CMK (cell line): Measurements from ENCODE around the gene GOLT1A.
A peak's percentile ranks its signal among the peaks of the same experiment; 100 is the strongest.

Source experiments
- DNase-seq: peaks from one replicate; pipeline ENCODE4 v3.0.0-alpha.2; 2010; ENCODE audit warnings: low read depth

The GOLT1A gene

DNA sequence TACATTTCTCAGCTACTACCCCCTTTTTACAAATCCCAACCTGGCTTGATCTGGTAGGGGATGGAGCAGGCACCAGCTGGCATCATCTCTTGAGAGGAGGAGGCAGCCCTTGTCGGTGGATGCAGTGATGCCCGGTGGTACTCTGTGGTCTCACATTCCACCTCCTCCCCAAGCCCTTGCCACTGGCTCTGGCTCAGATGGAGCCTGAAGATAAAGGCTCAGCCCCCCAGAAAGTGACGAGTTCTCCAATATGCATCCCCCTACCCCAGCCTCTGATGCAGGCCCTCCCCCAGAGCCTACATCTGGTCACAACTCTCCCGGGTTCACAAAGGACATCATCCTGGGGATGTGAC, 3.8 kb upstream of the GOLT1A start:
- DNase-seq, result no peak

DNA sequence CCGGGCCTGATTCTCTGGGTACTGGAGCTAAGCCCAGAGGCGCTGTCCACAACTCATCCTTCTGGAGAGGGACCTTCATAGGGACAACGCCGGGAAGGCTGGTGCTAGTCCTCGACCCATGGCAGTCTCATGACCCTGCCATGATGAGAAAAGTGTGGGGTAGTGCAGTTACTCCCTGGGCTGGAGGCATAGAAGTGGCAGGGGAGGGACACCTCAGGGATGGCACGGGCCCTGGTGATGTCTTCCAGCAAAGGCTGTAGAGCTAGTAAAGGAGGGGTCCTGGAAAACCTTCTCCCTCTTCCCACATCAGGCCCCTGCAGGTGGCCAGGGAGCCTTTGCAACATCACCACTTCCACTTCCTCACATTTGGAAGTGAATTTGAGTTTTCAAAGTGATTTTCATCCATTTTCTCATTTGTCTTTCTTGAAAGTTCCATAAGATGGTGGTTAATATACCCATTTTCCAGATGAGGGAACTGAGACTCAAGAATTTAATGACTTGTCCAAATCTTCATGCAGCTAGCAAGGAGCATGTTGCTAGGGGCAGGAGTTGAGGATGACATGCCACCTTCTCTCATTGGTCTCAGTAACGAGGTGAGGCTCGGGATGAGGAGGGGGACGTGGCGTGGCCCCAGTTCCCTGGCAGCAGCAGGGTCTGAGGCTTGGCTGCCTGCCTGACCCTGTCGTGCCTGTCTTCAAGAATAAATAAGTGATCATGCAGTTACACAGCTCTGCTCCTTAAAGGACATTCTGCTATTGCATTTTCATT, 3.3 kb upstream of the GOLT1A start:
- no peak for DNase-seq

DNA sequence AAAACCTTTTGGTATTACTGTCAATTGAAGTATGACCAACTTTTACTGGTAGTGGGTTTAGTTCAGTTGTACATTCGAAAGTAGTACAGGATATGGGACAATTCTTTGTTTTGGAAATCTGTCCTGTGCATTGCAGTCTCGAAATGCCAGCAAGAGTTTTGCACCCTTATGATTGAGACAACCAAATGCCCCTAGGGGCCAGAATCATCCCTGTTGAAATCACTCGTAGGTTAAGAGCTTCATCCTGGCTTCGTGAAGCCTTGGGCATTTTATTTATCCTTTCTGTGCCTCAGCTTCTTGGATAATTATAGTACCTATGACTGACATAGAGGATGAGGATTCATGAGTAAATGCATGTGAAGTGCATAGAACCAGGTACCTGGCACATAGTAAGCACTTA, 2.4 kb upstream of the GOLT1A start:
- no peak for DNase-seq

DNA sequence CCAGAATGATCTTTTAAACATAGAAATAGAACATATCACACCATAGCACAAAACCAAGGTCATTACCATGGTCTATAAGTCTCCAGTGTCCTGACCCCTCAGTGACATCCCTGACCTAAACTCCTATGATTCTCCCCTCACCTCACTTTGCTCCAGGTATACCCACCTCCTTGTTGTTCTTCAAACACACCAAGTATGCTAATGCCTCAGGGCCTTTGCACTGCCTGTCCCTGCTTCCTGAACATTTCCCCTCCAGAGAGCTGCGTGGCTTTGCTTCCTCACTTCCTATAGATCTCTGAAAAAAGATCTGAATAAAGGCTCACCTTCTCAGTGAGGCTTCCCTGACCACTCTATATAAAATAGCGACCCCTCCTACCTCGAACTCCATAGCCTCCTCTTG, 1.1 kb downstream of the GOLT1A start:
- DNase-seq, result no peak

DNA sequence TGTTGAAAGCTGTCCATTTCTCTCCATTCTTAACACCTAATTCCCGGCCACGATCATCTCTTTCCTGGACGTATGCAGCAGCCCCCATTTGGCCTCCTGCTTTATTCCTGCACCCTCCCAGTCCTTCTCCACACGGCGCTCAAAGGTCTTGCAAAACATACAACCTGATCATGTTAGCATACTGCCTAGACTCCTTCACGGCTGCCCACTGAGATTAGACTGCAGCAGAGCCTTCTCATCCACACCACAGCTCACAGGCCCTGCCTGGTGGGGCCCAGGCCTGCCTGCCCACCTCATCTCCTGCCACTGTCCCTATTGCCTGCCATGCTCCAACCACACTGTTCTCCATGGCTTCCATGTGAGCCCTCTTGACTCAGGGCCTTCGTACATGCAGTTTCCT, 2.7 kb downstream of the GOLT1A start:
- no peak for DNase-seq

DNA sequence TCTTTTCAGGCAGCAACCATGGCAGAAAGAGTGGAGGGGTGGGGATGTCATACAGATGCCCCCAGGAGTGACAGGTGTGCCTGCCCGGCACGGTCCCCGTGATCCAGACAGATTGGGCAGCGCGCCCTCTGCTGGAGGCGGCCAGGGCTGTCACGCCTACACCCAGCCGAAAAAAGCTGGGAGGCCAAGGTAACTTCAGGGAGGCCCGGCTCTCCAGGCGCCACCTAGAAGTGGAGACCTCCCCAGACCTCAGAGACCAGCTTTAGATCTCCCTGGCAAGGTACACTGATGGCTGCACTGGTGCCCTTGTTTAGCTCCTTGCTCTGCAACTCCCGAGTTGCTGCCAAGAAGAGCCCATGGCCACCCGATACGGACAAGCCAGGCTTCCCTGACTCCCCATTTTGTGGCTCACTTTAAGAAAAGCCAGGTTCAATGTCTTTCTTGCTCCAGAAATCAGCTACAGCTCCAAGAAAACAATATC, 6.6 kb downstream of the GOLT1A start:
- no peak for DNase-seq

DNA sequence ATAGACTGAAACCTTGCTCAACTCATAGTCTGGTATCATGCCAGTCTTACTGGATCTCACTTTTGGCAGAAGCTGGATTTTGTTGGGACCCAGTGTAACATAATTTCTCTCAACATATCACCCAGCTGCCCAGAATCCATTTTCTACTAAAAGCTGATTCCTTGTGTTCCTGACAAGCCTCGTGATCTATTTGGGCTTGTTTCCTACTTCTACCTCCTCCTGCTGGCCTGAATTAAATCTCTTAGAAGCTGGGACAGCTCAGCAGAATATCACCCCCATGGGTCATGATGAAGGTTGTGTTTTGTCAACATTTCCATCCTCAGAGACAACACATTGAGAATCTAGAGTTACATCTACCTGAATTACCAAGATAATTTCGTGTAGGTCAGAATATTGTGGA, 7.7 kb downstream of the GOLT1A start:
- DNase-seq, result no peak

DNA sequence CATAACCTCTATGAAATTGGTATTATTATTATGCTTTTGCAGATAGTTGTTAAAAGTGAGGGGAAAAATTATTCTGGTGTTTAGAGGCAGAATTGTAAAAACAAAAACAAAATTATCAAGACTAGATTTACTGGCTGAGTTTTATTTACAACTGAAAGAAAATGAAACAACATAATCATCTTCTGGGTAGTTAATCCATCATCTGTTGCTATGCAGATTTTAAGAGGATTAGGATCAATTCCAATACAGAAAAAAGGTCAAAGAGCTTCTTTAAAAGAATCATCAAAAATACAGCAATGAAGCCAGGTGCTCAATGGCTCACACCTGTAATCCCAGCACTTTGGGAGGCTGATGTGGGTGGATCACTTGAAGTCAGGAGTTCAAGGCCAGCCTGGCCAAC, 8.3 kb downstream of the GOLT1A start:
- DNase-seq, result no peak

DNA sequence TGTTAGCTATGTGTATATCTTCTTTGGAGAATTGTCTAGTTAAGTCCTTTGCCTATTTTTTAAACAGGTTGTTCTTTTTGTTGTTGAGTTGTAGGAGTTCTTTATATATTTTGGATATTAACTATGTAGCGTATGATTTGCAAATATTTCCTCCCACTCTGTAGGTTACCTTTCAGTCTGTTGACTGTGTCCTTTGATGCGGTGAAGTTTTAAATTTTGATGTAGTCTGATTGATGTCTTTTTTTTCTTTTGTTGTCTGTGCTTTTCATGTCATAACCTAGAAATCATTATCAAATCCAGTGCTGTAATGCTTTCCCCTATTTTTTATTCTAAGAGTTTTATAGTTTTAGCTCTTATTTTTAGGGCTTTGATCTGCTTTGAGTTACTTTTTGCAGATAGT, 8.8 kb downstream of the GOLT1A start:
- no peak for DNase-seq

DNA sequence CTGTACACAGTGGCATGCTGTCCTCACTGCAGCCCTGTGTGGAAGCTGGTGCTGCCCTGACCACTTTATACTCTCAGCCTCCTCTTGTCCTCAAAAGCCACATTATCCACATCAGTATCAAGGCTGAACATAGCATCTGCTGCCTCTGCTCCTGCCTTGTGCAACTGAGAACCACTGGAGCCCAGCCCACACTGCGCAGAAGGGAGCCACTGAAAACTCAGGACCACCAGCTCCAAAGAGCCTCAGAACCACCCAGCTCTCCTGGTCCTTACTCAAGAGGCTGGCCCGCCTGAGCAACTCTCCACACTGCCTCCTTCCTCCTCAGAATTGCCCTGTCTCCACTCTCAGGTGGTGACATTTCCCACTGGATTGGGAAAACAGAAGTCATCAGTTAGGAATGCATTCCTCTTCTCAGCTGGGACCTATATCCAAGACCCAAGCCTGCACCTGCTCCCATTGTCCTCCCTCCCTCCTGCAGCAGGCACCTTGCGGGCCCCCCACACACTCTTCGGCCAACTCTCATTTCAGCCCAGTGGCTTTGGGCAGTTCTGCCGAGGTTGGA, 10.5 kb downstream of the GOLT1A start:
- DNase-seq, result no peak

DNA sequence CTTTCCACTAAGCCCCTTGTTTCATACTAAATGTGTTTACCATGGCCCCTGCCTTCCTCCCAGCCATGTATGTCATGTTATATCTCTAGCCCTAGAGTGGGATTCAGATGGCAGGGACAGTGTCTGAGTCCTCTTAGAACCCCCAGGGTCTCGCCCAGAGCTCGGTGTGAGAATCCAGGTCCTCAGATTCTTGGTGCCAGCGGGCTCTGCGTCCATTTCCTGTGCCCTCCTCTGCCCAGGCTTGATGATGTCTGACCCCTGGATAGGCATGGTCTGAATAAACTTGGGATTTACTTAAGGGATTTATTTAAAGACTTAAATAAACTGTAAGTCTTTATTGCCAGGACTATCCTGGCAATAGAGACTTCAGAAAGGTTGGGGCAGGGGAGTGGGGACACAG, 11.3 kb downstream of the GOLT1A start:
- no peak for DNase-seq

DNA sequence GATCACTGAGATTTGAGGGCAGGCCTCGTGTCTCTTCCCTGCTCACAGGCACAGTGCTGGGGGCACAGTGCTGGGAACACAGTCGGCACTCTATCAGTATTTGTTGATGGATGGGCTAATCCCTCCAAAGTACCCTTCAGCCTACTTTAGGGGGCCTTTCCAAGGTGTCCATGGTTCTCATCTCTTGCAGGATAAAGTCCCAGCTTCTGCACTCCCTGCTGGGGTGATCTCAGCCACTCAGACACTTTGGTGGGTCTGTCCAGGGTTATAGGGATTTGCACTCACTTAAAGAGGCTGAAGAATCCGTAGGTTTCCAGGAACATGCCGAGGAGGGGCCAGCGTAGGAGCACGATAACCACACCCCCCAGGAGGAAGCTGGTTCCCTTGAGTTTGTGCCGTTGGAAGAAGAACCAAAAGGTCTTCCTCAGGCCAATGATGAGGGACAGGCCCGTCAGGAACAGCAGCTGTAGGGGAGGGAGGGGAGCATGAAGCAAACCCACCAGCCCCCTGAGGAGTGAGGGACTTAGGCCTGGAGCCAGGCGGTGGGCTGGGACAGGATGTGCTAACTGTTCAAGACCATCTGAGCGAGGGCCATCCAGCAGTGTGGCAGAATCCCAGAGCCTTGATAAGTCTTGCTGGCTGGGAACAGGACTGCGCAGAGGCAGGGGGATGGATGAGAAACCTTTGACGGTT, 12.3 kb downstream of the GOLT1A start:
- no peak for DNase-seq

DNA sequence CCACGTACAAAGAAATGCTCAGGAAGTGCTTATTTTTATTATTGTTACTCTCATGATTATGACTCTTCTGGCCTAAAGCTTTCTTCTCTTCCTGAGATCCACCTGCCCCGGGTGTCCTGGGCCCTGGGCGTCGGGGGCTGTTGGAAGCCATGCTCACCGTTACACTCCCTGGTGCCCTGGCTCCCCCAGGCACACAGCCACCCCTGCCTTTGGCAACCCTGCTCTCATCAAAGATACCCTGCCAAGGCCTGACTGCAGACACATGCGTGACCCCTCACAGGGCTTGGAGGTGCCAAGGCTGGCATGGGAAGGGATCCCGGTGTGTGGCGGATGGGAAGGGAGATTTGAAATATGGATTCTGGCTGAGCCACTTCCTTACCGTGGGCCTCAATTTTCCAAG, 14.2 kb downstream of the GOLT1A start:
- DNase-seq, result no peak

DNA sequence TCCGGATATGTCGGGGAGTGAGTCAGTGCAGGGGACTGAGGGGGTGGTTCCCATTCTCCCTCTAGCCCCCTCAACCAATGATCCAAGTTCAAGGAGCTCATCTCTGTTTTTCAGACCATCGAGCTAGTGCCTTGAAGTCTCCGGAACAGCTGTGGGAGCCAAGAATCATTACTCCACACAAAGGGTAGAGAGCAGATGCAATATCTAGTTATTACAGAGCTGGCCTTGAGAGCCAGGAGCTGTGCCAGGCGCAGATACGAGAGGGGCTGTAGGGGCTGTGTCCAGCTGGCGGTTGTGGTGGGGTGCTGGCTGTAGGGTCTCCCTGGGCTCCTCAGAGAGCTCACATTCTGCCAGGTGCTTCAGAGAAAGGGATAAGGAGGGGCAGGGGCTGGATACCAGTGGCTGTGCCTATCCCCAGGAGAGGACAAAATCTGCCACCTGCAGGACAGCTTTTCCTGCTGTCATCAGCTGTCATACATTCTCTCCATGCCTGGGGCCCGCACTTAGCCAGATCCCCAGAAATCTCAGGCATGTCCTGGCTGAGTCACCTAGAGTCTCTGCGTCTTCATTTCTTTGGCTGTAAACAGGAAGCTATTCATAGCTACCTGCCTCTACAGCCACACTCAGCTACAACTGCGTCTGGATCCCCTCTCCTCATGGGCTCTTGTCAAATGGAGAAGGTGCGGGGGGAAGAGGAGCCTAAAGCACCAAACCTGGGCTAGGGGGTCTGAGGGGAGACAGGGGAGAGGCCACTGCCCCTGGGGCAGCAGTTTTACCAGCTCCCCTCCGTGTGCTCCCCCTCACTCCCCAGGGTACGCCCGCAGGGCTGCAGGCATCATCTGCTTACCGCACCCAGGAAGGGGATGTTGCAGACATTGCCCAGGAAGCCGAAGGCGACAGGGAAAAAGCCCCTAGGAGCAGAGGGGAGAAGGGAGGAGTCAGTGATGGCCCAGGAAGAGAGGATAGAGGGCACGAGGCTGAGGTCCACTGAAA, 15.1 kb downstream of the GOLT1A start:
- DNase-seq, result no peak

DNA sequence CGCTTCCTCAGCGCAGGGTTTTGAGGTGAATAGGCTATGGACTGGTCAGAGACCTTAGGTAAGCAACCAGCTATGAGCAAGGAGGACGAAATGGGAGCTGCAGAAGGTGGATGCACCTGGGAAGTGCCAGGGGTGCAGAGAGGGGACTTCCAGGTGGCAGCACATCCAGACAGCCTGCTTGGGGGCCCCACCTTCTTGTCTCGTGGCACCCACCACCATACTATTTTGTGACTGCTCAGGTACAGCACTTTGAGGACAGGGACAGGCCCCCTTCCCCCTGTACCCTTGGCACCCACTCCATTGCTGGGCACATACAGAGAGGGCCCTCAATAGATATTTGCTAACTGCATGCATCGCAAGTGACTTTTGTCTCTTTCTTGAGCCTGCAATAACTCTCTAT, 16.7 kb downstream of the GOLT1A start:
- no peak for DNase-seq

DNA sequence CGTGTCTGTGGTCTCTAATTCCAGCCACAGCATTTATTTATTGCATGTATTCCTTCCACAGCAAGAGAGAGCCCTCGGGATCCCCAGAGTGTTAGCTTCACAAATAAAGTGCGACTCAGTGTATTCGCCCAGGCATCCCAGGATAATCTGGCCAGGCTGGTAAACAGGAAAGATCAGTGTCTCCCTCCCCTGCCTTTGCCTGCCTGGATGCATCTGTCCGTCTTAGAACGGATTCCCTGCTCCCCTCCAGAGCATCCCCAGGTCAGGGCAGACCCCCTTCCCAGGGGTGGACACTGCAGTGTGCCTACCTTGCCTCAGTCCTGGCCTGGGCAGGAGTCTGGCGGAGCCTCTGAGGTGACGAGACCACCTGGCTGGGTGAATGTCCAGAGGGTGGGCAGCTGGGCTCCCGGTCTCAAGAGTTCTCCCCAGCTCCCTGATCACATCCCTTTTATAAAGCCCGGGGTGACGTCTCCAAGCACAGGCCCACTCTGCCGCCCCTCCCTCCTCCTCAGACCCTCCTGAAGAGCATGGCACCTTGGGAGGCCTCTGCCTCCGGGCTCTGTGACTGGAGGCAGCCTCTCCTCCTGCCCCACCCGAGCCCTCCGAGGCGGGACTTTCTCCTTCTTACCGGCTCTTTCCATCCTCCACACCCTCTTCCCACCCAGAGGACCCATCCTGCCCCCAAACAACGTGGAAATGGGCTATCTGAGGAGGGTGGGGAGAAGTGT, 17.6 kb downstream of the GOLT1A start, which contains the start of gene KISS1:
TSS of gene KISS1 (minus strand) at position 424 of the 728 bp plus-strand sequence. CDS start 3,615 bp downstream, outside the sequence.
- DNase-seq, result no peak

DNA sequence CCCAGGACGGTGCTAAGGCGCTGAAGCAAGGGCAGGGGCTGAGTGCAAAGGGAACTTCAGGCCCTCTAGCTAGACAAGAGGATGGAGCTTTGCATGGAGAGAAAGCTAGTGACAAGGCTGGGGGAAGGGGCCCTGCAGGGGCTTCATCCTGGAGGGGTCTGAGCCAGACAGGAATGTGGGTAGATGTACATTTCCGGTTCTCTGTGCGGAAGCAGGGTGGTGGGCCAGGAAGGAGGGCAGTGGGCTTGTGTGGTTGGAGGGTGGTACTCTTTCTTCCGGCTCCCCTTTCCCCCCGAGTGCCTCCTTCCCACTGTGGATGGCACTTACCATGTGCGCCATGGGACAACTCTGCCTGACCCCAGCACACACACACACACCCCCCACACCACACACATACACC, 19.0 kb downstream of the GOLT1A start:
- DNase-seq, result peak; percentile 76

DNA sequence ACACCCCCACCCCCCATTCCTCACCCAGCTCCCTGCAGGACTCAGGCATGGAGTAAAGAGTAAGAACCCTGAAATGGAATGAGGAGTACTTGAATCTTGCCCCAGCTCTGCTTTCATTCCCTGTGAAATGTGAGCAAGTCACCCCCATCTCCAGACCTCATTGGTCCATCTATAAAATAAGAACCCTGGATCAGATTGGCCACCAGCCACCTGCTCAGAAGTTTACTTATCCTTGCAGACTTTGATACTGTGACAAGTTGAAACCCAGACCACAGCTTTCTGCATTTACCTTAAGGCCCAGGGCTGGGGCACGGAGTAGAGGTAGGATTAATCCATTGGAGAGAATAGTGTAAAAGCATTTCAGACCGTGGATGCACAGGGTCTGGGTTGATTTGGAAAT, 19.7 kb downstream of the GOLT1A start:
- DNase-seq, result no peak

DNA sequence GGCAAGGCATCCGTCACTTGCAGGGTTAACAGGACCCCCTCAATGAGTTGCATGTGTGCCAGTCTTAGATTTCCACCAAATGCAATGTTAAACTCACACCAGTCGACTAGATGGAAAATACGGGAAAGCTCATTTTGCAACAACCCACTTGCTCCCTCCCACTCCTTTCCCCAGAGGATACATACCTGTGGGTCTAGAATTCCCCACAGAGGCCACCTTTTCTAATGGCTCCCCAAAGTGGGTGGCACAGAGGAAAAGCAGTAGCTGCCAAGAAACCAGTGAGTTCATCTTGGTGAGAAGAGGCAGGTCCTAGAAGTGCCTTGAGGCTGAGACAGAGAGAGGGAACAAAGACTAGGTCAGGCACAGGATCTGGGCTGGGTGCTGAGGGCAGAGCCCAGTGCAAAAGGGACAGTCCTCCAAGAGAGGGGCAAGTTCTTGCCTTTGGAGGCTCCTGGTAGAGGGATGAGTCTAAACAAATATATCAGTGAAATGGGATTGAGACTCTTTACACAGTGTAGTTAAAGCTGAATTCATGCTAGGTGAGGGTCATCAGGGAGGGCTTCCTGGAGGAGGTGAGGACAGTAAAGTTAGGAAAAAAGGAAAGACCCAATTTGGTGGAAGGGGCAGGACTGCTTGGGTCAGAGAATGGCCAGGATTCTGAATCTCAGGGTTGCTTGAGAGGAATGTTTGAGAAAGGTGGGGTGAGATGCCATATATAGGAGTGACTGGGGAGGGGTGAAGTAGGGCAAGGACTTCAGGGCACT, 21.0 kb downstream of the GOLT1A start:
- DNase-seq, result no peak

DNA sequence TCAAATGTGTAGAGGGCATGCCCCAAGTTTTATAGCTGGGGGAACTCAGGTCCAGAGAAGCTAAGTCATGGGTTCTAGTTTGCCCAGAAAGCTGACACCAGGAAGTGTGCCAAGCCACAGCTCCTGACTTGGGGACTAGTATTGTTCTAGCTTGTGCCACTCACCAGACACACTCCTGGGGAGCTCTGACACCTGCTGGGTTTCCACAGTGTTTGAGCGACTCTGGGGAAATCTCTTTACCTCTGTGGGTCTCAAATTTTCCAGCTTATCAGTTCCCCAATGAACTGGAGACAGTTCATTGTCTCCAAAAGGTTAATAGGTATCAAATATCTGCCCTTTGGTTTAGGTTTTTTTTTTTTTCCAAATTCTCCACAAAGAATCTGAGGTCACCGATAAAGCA, 21.7 kb downstream of the GOLT1A start:
- DNase-seq, result no peak

DNA sequence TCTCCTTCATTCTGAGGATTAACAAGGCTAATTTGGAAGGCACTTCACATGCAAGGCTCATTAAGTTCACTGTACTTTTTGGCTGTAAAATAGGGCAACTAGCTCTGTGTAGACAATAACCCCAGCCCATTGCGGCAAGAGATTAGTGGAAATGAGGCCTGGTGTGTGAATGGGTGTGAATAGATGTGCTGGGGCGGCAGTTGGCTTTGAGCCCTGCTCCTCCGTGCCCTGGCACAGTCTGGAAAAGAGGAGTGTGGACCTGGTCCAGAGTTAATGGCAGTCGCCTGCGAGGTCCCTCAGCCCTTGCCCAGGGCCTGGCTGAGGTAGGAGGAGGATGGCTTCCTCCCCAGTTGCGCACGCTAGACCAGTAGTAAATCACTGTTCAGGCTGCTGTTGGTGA, 22.3 kb downstream of the GOLT1A start:
- DNase-seq, result no peak
